ENCODE measurements around the gene RIPK1. TPM values are rescaled to one million over a fixed set of nuclear protein-coding genes. Genes with fewer than 3 reads are reported as not detected.

Gene RIPK1
- total and polyA plus RNA-seq, 9 of the 15 experiments (the other 6 are each of a cell fraction or from before 2014, with no cell fraction given): 3.8 to 24.9 (median 17.7) TPM

GRCh38 chr6:3053231-3053508 lies 15.1 kb upstream of the RIPK1 start (continued):
- TF ChIP-seq CBX3 (IDR thresholded peaks at IDR 0.05; ENCODE audit: borderline replicate concordance in 1 of 2, low read length in 2 of 2): no peak
- TF ChIP-seq FOXA3 (CRISPR knock-in tag; conservative IDR thresholded peaks at IDR 0.05 in 1 of 2, IDR thresholded peaks at IDR 0.05 in 1 of 2): no peak
- peak; percentile 3 to 17; a peak in 1 of 4 replicates for TF ChIP-seq FOXK2 (conservative IDR thresholded peaks at IDR 0.05 in 1 of 2, IDR thresholded peaks at IDR 0.05 in 1 of 2; ENCODE audit: low read depth in 2 of 2)
- TF ChIP-seq CHD1 (IDR thresholded peaks at IDR 0.05; ENCODE audit: low read length): peak; percentile 42
- TF ChIP-seq DDX20 (tag; IDR thresholded peaks at IDR 0.05; ENCODE audit: low read depth): no peak
- peak; percentile 11 for TF ChIP-seq DACH1 (IDR thresholded peaks at IDR 0.05; ENCODE audit: partially characterized antibody)
- no peak for TF ChIP-seq ZNF75A (CRISPR knock-in tag; IDR thresholded peaks at IDR 0.05)
- no peak for TF ChIP-seq XRCC3 (IDR thresholded peaks at IDR 0.05)
- TF ChIP-seq, protein P1, sequence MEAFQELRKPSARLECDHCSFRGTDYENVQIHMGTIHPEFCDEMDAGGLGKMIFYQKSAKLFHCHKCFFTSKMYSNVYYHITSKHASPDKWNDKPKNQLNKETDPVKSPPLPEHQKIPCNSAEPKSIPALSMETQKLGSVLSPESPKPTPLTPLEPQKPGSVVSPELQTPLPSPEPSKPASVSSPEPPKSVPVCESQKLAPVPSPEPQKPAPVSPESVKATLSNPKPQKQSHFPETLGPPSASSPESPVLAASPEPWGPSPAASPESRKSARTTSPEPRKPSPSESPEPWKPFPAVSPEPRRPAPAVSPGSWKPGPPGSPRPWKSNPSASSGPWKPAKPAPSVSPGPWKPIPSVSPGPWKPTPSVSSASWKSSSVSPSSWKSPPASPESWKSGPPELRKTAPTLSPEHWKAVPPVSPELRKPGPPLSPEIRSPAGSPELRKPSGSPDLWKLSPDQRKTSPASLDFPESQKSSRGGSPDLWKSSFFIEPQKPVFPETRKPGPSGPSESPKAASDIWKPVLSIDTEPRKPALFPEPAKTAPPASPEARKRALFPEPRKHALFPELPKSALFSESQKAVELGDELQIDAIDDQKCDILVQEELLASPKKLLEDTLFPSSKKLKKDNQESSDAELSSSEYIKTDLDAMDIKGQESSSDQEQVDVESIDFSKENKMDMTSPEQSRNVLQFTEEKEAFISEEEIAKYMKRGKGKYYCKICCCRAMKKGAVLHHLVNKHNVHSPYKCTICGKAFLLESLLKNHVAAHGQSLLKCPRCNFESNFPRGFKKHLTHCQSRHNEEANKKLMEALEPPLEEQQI (IDR thresholded peaks at IDR 0.05): no peak
- TF ChIP-seq ZNF174 (CRISPR knock-in tag; IDR thresholded peaks at IDR 0.05): no peak
- 0 out of 2 replicates have a peak, but pooled peaks have one; percentile 15 for TF ChIP-seq PHB2 (IDR thresholded peaks at IDR 0.05; ENCODE audit: low read depth)
- TF ChIP-seq, protein P2, sequence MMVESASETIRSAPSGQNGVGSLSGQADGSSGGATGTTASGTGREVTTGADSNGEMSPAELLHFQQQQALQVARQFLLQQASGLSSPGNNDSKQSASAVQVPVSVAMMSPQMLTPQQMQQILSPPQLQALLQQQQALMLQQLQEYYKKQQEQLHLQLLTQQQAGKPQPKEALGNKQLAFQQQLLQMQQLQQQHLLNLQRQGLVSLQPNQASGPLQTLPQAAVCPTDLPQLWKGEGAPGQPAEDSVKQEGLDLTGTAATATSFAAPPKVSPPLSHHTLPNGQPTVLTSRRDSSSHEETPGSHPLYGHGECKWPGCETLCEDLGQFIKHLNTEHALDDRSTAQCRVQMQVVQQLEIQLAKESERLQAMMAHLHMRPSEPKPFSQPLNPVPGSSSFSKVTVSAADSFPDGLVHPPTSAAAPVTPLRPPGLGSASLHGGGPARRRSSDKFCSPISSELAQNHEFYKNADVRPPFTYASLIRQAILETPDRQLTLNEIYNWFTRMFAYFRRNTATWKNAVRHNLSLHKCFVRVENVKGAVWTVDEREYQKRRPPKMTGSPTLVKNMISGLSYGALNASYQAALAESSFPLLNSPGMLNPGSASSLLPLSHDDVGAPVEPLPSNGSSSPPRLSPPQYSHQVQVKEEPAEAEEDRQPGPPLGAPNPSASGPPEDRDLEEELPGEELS (CRISPR knock-in tag; IDR thresholded peaks at IDR 0.05; ENCODE audit: borderline replicate concordance): 0 out of 2 replicates have a peak, but pooled peaks have one; percentile 16
- no peak for TF ChIP-seq ZNF699 (CRISPR knock-in tag; IDR thresholded peaks at IDR 0.05; ENCODE audit: insufficient replicate concordance)
- no peak for TF ChIP-seq NFXL1 (CRISPR knock-in tag; IDR thresholded peaks at IDR 0.05)
- TF ChIP-seq NFATC3 (IDR thresholded peaks at IDR 0.05): no peak
- no peak for TF ChIP-seq BACH1 (tag; IDR thresholded peaks at IDR 0.05)
- no peak for TF ChIP-seq ZNF589 (CRISPR knock-in tag; IDR thresholded peaks at IDR 0.05; ENCODE audit: low read depth)
- no peak for TF ChIP-seq PPARD (CRISPR knock-in tag; IDR thresholded peaks at IDR 0.05)
- no peak for TF ChIP-seq NR2C2 (CRISPR knock-in tag; IDR thresholded peaks at IDR 0.05)
- TF ChIP-seq NR2C2 (tag; IDR thresholded peaks at IDR 0.05): peak; percentile 69
- no peak for TF ChIP-seq TARDBP (IDR thresholded peaks at IDR 0.05)
- peak; percentile 6; the same call in 1 of the 2 replicates for TF ChIP-seq CBFA2T3 (IDR thresholded peaks at IDR 0.05)
- no peak for TF ChIP-seq GABPA (tag; conservative IDR thresholded peaks at IDR 0.05; ENCODE audit: low read depth)
- no peak for TF ChIP-seq PTTG1 (tag; IDR thresholded peaks at IDR 0.05; ENCODE audit: low read depth)
- TF ChIP-seq ZBTB17 (CRISPR knock-in tag; IDR thresholded peaks at IDR 0.05): 0 out of 2 replicates have a peak, but pooled peaks have one; percentile 1
- TF ChIP-seq POLR2H (tag; IDR thresholded peaks at IDR 0.05; ENCODE audit: low read depth): no peak
- TF ChIP-seq CBFB (CRISPR knock-in tag; IDR thresholded peaks at IDR 0.05): no peak
- TF ChIP-seq ZNF124 (CRISPR knock-in tag; IDR thresholded peaks at IDR 0.05): no peak
- TF ChIP-seq GATAD2A (IDR thresholded peaks at IDR 0.05): no peak
- 0 out of 2 replicates have a peak, but pooled peaks have one; percentile 12 for TF ChIP-seq HDAC2 (IDR thresholded peaks at IDR 0.05)
